GM18519 (cell line): ENCODE measurements around the gene VAV2.

Experiments used
- ATAC-seq: cut with Tn5 transposase; IDR thresholded peaks from one replicate; pipeline ENCODE4 v1.9.1; 2021; ENCODE audit warnings: mild to moderate bottlenecking, moderate library complexity; ENCODE audit not compliant: unreplicated experiment, low FRiP score

Gene VAV2

DNA sequence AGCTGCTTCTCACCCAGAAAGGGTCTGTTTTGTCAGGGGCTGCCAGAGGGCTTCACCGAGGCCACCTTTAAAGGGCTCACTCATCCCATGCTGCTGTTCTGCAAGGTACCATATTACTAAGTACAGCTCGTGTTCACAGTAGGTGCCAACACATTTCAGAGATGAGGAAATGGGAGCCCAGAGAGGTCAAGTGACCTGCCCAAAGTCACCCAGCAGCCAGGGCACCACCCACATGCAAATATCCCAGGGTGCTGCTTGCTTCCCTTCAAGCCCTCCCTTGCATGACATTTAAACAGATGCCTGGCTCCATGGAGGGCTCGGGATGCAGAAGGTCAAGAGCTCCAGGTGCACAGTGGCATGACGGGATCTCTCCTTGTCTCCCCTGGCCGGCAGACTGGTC, 130.4 kb downstream of the VAV2 start:
- ATAC-seq = no peak

DNA sequence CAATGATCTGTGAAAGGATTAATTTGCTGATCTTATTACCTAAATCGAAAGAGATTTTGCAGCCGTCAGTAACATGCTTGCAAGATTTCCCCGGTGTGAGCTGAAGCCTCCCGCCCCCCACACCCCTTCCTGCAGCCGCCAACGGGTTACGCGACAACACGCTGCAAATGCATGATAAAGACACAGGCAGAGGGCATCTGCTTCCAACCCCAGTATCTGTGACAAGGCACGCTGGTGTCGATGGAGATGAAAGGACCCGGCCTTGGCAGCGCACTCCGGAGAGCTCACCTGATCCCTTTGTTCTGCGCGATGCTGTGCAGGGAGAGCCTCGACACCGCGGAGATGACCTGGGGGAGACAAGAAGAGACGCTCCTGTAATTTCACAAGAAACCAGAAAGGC, 131.0 kb downstream of the VAV2 start:
- ATAC-seq = no peak

DNA sequence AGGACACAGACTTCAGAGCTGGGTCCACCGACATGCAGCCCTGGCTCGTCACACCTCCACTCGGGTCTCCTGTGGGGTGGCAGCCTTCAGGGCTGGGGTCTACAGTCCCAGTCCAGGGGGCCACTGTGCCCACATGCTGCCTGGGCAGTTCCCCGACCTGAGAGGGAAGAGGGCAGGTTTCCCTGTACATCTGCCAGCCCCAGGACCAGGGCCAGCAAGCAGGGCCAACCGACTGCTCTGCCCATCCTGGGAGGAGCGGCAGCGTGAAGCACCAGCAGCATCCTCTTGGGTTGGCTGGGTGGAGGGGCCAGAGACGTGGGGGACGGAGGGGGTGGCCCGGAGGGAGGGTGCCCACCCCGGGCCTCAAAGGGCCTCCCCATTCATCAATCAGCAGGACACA, 133.4 kb downstream of the VAV2 start:
- ATAC-seq = no peak

DNA sequence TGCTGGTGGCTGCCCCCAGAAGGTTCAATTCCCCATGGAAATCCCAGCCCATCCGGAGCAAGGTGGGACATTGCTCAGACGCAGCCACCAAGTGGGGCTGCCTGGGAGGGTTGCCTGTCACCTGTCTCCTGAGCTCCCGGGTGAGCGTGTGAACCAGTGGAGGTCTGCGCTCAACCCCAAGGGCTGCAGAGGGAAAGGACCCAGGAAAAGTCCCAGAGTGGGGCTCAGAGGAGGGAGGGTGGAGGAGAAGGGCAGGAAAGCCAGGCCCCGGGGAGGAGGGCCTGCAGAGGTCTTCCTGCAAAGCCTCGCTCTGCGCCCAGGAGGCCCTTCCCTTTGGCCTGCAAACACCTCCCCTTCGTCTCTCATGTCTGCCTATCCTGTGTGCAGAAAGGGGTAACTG, 134.5 kb downstream of the VAV2 start:
- ATAC-seq = no peak

DNA sequence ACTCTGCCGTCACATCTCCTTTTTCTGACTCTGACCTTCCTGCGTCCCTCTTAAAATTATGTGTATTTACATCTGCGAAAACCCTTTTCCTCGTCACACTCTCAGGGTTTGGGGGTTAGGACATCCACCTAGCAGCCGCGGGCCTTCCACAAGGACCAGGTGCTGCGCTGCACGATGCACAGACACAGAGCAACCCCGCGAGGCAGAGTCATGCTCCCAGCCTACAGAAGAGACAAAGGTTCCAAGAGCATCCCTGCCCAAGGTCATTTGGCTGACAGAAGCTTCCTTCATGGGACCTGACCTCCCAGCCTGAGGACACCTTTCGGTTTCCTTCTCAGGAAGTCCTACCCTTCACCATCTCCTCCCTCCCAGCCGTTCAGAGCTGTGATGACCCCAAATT, 135.3 kb downstream of the VAV2 start:
- ATAC-seq = no peak

DNA sequence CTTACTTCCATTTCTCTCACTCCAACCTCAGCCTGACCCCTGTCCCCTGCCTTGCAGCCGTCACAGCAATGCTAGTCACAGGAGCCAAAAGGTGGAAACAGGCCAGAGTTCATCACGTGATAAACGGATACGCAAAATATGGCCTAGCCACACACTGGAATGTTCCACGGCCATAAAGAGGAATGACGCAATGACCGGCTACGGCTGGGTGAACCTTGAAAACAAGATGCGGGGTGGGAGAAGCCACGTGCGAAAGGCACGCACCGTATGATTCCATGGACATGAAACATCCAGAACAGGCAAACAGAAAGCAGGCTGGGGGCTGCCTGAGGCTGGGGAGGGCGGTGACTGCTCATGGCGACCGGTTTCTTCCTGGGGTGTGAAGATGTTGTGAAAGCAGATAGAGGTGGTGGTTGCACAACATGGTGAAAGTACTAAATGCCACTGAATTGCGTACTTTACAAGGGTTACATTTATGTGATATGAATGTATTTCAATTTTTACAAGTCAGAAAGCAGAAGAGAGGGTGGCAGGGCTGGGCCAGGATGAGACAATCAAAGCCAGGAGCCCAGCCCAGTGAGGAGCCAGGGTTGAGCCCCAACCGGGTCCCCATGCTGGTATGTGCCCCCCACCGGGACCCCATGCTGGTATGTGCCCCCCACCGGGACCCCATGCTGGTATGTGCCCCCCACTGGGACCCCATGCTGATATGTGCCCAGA, 136.2 kb downstream of the VAV2 start:
- ATAC-seq = no peak

DNA sequence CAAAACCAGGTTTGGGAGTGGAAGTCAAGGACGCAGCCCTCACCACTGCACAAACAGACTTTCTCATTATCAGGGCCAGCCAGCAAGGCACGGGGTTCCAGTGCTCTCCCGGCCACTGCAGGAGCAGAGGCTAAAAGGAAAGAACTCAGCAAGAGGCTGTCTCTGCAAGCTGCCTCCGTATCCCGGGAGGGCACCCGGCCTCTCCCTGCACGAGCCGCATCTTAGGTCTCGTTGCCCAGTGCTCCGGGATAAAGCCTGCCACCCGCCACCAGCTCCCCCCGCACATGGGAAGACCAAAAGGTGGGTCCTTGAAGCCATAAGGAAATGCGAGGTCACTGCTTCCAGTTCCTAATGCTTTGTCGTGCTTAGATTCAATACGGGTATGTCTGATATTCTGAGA, 136.8 kb downstream of the VAV2 start:
- no peak for ATAC-seq

DNA sequence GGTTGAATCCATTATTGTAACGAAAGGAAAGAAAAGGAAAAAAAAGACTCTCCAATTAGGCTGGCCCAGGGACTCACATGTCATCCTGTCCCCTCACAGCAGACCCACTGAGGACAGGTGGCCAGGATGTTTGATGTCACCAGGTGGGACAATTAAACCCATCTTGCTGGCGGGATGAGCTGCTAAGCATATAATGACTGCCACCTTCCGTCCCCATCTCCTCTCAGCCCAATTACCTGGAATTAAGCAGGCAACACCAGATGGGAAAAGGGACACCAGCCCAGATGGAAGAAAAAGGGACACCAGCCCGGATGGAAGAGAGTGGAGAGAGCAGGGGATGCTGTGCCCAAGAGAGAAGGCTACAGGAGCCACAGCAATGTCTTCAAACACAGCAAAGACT, 137.4 kb downstream of the VAV2 start:
- ATAC-seq = no peak

DNA sequence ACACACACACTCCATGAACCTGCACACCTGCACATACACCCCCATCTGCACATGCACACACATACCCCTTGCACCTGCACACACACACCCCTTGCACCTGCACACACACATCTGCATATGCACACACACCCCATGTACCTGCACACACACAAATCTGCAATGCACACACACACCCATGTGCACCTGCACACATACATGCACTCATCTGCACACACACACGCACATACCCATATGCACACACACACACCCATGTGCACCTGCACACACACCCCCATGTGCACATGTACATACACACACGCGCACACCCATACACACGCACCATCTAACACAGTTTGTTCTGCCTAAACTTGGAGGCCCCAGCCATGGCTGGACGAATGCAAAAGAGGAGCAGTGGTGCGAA, 138.1 kb downstream of the VAV2 start:
- no peak for ATAC-seq

DNA sequence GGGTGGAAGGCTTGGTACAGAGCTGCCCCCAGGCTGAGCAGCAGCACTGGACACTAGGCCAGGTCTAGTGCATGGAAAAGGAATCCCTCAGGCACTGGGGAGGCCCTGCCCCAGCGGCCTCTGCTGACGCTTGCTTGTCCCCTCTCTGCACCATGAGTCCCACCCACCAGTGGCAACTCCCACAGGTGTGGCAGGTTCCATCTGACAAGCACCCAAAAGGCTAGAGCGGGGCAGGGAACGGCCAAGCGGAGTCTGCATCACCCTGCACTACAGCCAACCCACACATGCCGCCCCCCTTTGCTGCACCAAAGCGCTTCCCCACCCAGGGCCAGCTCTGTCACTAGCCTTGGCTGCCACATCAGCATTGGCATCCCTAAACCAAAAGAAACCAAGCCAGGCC, 138.8 kb downstream of the VAV2 start:
- no peak for ATAC-seq

DNA sequence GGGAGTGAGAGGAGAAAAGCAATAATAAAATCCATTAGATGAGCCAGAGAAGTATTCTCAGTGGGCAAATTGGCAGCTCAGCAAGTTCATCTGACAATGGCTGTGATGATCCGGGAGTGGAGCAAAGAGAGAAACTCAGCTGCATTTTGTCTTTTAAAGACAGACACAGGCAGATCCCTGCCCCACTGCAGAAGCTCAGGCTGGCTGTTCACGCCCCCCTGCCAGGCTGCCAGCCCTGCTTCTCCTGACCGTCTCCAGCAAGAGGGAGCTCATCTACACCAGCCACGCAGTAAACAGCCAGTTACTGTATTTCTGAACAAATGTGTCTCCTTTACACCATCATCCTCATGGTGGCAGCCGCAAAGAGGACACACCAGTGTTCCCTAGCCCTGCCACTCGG, 139.7 kb downstream of the VAV2 start:
- ATAC-seq = no peak

DNA sequence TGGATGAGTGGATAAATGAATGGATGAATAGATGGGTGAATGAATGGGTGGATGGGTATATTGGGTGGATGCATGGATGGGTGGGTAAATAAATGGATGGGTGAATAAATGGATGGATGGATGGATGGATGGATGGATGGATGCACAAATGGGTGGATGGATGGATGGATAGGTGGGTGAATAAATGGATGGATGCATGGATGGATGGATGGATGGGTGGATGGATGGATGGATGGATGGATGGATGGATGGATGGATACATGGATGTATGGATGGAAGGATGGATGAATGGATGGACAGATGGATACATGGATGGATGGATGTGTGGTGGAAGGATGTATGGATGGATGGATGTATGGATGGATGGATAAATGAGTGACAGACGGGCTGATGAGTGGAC, 140.4 kb downstream of the VAV2 start:
- ATAC-seq = no peak

DNA sequence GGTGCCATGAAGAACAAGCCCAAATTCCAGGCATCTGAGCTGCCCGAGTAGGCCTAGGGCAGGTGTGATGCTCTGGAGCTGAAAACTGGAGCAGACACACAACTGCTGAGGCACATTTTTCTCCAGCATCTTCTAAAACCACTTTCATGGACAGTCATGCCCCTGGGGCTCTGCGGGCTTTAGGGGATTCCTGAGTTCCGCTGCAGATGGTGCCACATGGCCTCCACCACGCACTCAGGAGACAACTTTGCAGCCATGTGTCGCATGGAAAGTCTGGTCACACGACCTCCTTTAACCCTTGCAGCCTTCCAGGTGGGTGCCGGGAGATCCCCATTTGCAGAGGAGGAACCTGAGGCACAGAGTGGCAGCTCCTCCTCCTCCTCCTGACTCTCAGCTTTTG, 141.2 kb downstream of the VAV2 start:
- no peak for ATAC-seq

DNA sequence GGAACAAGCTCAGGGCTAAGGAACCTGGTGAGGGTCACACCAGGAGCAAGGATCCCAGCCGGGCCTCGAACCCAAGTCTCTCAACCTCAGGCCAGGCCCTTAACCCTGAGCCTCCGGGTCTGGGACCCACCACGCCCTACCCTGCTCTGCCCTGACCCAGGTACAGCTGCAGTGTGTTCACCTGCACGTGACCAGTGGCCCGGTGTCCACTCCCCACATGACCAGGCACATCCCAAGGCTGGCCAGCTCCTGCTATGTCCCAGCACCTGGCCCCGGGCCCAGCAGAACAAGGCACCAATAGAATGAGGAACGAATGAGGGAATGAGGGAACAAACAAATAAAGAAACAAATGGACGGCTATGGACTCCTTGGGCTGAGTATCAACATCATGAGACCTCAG, 142.0 kb downstream of the VAV2 start:
- no peak for ATAC-seq

DNA sequence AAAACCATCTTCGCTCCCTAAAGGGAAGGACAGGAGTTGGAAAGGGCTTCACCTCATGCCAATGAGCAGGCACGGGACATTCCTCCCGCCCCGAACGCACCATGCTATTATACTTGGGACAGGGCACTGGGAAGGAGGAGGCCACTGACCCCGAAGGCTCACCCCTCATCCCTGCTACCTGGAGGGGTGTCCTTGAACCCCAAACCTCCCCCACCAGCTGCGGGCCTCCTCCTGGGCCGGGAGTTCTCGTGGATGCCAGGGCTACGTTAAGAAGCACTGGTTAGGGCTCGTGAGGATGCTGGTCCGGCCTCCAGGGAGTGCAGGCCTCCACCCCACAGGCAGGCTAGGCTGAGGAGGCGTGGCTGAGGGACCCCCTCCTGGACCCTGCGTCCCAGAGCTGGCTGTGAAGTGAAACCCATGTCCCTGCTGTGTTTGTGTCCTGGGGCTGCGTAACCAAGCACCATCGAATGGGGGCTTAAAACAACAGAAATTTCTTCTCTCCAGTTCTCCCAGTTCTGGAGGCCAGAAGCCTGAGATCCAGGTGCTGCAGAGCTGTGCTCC, 142.9 kb downstream of the VAV2 start:
- ATAC-seq = no peak

DNA sequence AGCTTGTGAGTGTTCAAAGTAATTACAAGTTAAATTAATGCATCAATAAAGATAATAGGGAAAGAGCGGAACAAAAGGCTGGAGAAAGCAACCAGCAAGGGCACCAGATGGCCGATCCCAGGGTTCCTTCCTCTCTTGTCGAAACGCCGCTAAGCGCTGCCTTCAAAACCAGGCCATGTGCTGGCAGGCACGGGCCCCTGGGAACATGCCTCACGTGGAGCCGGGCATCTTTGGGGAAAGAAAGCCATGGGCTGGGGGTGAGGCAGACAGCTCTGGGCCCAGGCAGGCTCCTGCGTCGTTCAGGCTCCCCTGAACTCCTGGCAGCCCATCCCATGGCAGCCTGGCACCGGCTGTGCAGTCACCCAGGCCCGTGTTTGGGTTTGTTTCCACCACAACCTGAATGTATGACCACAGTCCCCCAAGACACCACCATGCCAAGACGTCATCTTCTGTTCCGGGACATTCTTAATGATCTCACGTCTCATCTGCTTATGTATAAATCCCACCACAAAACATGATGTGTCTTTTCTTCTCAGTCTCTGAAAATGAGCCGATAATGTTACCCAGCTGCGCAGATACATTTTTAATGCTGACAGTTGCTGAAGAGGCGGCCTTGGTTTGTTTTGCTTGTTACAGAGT, 143.5 kb downstream of the VAV2 start:
- no peak for ATAC-seq

DNA sequence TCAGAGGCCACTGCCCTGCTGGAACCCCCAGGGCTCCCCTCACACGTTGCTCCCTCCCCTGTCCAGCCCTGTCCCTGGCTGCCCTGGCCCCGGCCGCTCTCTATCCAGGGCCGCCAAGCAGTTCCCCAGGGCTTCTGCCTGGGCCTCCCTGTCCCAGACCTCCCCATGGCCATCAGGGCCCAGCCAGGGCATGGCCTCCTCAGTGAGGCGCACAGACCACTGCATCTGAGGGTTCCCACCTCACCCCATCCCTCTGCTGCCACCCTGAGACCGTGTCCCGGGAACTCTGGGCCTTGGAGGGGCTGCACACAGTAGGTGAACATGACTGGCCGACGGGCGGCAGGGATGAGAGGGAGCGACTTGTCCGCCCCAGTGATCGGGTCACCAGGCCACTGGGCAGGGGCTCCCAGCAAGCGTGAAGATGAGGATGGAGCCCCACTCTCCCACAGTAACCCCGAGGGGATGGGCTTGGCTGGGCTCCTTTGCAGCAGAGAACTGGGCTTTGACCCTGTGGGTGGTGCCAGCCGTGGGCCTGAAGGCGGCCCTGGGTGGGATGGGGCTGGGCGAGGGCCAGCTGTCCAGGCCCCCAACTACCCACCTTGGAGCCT, 145.5 kb downstream of the VAV2 start:
- ATAC-seq = no peak

DNA sequence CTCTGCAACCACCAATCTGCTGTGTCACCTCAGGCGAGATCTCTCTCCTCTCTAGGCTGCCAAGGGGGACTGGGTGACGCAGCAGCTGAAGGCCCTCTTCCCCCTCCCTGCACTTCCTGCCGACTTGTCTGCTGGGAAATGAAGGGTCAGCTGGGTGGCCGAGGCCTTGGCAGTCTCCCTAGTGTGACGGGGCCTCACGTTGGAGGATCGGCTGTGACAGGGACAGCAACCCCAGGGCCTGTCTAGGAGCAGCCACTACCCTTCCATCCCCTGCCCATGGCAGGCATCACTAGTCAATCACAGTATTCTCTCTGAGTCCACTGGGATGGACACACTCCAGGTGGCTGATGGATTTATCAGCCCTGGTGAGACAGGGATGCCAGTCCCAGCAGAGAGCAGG, 146.7 kb downstream of the VAV2 start:
- no peak for ATAC-seq

DNA sequence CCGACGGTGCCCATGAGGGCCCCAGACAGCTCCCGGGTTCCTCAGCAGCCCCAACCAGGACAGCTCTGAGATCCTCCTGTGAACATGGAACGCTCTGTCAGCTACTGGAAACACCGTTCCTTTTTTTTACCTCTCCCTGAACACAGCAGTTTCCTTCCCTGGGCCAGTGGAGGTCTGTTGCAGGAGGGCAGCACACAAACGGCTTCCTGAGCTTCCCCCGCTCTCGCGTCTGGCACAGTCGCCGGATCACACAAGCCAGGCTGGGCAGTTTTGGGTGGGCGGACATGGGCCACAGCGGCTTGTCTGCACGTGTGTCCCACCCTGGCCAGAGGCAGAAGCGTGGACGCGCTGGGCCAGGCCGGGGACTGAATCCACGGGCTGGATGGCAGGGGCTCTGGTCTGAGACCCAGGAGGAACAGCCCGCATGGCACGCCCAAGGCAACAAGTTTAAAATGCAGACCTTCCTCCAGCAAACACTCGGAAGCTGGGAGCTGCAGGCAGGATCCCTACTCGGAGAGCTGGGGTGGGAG, 147.2 kb downstream of the VAV2 start:
- no peak for ATAC-seq

DNA sequence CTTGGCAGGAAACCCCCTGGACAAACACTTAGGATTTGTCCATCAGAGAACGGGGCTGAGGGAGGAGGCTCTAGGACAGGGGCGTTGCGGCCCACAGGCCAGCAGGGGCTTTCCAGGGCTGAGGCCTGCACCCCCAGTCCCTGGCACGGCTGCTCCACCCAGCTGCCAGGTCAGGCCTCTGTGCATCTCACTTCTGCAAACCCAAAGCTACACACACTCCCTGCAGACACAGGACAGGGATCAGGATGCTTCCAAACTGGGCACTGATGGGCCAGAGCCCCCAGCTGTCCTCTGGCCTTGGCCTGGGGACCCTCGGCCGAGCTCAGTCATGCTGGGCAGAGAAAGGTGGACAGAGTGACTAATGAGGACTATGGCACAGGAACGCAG, 147.7 kb downstream of the VAV2 start:
- ATAC-seq = no peak

DNA sequence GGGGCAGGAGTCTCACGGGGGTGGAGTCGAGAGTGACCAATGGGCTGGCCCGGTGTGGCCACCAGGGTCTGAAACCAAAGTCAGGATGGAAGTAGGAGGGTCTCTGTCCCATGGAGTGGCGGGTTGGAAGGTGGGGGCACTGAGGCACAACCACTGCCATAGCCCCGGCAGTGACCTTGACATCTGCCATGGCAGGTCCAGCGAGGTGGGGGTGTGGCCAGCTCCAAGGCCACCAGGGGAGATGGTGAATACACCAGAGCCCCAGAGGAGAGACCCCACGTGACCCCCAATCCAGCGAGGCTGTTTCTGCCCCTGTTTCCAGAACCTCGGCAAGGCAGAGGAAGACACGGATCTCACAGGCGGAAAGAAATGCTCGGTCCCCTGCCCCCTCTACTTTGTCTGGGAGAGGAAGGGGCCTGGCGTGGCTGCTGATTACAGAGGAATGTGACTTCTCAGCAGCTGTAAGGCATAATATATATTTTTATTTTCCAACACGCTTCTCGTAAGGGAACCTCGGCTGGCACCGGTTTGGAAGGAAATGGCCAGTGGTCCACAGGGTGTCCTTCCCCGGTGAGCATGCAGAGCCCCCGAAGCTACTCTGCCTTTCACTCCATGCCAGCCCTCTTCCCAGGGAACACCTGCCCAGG, 148.2 kb downstream of the VAV2 start:
- no peak for ATAC-seq
